ENCODE results near the gene NCAM1.

The NCAM1 gene

DNA sequence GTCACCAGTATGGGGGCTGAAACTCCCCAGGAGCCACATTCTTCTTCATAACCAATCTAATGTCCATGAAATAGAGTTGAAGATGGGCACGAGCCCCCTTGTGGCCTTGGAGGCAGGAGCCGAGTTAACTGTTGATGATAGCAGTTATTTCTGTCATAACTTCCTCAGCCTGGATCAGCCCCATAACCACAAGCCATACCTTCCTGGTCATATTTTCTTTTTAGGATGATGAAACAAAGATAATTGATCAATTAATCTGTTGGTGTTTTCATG, 288.2 kb downstream of the NCAM1 start:
- no peaks in the 10 kb centered on the region for H3K36me3 ChIP-seq (ENCODE audit: insufficient read depth, low read length)
- H3K9me3 ChIP-seq (ENCODE audit: low read length) = no peaks in the 10 kb centered on the region
- H3K27me3 ChIP-seq (ENCODE audit: control insufficient read depth in 1 of 2, insufficient read depth in 2 of 2, low read length in 2 of 2) = no peaks in the 10 kb centered on the region
- no peak overlapping the region for H3K4me3 ChIP-seq (ENCODE audit: low read depth in 1 of 2, low read length in 2 of 2)
- H3K9ac ChIP-seq (ENCODE audit: low read length) = no peak overlapping the region
- H3K4me1 ChIP-seq (ENCODE audit: insufficient read depth, low read length) = peaks cover 13% of the 10 kb centered on the region
- no peak overlapping the region for H3K27ac ChIP-seq (ENCODE audit: low read depth, low read length)

DNA sequence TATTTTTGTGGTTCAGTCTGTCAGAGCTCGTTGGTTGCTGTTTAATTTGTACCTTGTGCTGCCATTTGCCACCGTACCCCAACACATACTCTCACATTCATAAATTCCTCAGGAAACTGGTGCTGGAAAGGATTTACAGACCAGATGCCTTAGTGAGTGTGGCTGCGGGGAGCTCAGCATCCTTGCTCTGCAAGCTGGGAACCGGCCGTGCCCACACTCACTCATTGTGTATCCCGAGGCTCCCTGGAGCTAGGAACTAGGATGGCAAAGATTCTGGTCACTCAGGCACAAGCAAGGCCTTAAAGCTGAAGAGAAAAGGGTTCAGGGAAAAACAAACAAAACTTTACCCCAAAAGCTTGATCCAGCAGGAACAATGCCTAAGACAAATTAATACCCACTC, 288.6 kb downstream of the NCAM1 start:
- H3K27ac ChIP-seq (ENCODE audit: low read depth, low read length) = no peak overlapping the region
- no peaks in the 10 kb centered on the region for H3K27me3 ChIP-seq (ENCODE audit: control insufficient read depth in 1 of 2, insufficient read depth in 2 of 2, low read length in 2 of 2)
- no peaks in the 10 kb centered on the region for H3K9me3 ChIP-seq (ENCODE audit: low read length)
- peaks cover 13% of the 10 kb centered on the region for H3K4me1 ChIP-seq (ENCODE audit: insufficient read depth, low read length)
- H3K4me3 ChIP-seq (ENCODE audit: low read depth in 1 of 2, low read length in 2 of 2) = no peak overlapping the region
- H3K9ac ChIP-seq (ENCODE audit: low read length) = no peak overlapping the region
- H3K36me3 ChIP-seq (ENCODE audit: insufficient read depth, low read length) = no peaks in the 10 kb centered on the region

DNA sequence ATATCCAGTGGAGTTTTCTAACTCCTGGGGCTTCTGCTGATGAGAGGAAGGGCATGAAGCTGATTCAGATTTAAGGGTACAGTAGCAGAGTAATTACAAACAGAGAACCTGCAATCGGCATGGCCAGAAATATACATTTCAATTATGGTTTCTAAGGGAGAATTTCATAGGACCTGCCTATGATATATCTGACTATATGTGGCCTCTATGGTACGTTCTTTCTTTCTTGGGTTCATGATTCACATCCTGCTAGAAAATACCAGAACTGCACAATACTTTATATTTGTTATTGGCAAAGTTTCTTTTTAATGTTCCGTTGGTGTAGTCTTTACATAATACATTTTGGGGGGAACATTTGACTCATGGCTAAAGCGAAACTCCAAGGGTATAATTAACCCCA, 290.1 kb downstream of the NCAM1 start:
- no peak overlapping the region for H3K27ac ChIP-seq (ENCODE audit: low read depth, low read length)
- H3K9ac ChIP-seq (ENCODE audit: low read length) = no peak overlapping the region
- H3K27me3 ChIP-seq (ENCODE audit: control insufficient read depth in 1 of 2, insufficient read depth in 2 of 2, low read length in 2 of 2) = no peaks in the 10 kb centered on the region
- H3K36me3 ChIP-seq (ENCODE audit: insufficient read depth, low read length) = no peaks in the 10 kb centered on the region
- no peaks in the 10 kb centered on the region for H3K9me3 ChIP-seq (ENCODE audit: low read length)
- H3K4me1 ChIP-seq (ENCODE audit: insufficient read depth, low read length) = peaks cover 13% of the 10 kb centered on the region
- no peak overlapping the region for H3K4me3 ChIP-seq (ENCODE audit: low read depth in 1 of 2, low read length in 2 of 2)

DNA sequence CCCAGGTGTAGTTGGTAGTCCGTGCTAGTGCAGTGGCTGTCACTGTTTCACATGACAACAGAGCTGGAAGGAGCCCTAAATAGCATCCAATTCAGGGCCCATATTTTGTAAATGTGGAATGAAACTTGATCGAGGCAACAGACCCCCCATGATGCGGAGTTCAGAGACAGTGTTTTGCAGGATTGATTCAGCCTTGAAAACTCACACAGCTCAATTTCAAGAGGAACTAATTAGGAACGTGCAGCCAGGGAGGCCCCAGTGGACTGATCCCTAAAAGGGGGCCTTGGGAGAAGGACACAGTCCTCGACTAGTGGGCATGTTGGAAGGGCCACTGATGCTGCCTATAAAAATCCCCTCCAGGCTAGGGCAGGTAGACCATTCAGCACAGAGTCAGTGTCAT, 292.2 kb downstream of the NCAM1 start:
- Histone ChIP-seq H3K4me3 (ENCODE audit: low read depth in 1 of 2, low read length in 2 of 2) (no peak overlapping the region), H3K9me3 (ENCODE audit: low read length) (no peaks in the 10 kb centered on the region), H3K27me3 (ENCODE audit: control insufficient read depth in 1 of 2, insufficient read depth in 2 of 2, low read length in 2 of 2) (no peaks in the 10 kb centered on the region), H3K27ac (ENCODE audit: low read depth, low read length) (no peak overlapping the region), H3K9ac (ENCODE audit: low read length) (no peak overlapping the region), H3K36me3 (ENCODE audit: insufficient read depth, low read length) (no peaks in the 10 kb centered on the region), H3K4me1 (ENCODE audit: insufficient read depth, low read length) (peaks cover 5% of the 10 kb centered on the region)

DNA sequence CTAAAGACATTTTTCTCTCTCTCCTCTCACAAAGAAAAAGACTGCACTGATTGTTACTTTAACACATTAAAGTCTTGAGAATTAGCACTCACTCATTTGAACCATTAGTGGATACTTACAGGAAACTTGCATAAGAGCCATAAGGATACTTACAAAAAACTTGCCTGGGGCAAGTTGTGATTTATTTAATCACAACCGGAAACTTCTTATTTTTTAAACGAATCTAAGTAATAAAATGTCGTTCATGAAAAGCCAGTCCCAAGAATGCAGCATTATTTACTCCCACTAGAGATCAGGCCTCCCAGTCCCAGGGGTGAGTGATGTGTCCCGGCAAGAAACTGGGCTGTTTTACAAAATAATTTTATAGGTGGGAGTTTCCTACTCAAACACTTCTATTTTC, 293.9 kb downstream of the NCAM1 start:
- Histone ChIP-seq H3K27me3 (ENCODE audit: control insufficient read depth in 1 of 2, insufficient read depth in 2 of 2, low read length in 2 of 2) (no peaks in the 10 kb centered on the region), H3K9ac (ENCODE audit: low read length) (no peak overlapping the region), H3K36me3 (ENCODE audit: insufficient read depth, low read length) (peaks cover 2% of the 10 kb centered on the region), H3K4me3 (ENCODE audit: low read depth in 1 of 2, low read length in 2 of 2) (no peak overlapping the region), H3K27ac (ENCODE audit: low read depth, low read length) (no peak overlapping the region), H3K9me3 (ENCODE audit: low read length) (no peaks in the 10 kb centered on the region), H3K4me1 (ENCODE audit: insufficient read depth, low read length) (no peaks in the 10 kb centered on the region)

DNA sequence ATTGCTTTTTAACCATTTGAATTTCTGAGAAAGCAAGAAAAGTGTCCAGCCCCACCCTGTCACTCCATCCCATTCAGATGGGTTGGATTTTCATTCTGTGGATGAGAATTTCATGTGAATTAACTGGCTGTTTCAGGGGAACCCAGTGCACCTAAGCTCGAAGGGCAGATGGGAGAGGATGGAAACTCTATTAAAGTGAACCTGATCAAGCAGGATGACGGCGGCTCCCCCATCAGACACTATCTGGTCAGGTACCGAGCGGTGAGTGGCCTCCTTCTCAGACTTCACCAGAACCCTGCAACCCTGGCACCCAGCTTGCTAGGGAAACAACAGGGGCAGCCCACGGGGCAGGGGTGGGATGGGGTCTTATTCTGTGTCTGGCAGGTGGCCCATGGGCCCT, 294.5 kb downstream of the NCAM1 start:
- H3K9ac ChIP-seq (ENCODE audit: low read length) = no peak overlapping the region
- no peak overlapping the region for H3K4me3 ChIP-seq (ENCODE audit: low read depth in 1 of 2, low read length in 2 of 2)
- no peaks in the 10 kb centered on the region for H3K9me3 ChIP-seq (ENCODE audit: low read length)
- H3K36me3 ChIP-seq (ENCODE audit: insufficient read depth, low read length) = peaks cover 8% of the 10 kb centered on the region
- no peak overlapping the region for H3K27ac ChIP-seq (ENCODE audit: low read depth, low read length)
- no peaks in the 10 kb centered on the region for H3K27me3 ChIP-seq (ENCODE audit: control insufficient read depth in 1 of 2, insufficient read depth in 2 of 2, low read length in 2 of 2)
- no peaks in the 10 kb centered on the region for H3K4me1 ChIP-seq (ENCODE audit: insufficient read depth, low read length)

DNA sequence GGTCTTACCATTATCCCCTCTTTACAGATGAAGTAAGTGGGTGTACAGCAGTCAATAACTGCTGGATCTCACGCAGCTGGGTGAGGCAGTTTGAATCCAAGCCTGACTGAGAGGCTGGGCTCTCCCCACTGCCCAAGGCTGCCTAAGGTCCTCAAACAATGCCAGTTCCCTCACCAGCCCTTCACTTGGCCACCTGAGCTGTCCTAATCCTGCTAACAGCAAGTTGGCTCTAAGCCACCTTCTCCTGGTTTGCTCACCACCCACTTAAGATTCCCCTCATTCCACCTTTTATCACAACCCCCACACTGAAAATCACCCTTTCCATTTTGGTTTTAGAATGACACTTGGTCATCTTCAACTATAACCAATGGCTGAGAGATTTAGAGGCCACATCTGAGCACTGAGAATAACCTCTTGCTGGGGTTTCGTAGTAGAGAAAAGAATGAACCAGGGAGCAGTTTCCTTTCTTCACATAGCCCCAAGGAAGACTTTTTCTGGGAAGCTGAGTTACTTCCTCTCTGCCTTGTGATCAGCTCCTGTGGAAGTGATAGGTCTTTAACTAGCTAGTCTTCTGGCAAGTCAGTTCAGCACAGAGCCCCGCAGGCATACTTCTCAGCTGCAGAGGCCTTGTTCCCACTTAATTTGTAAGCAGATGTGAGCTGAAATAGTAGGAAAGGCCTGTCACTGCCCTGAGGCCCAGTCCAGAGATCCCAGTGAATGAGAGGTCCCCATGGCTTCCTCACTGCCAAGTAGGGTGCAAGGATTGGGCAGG, 295.4 kb downstream of the NCAM1 start:
- H3K27me3 ChIP-seq (ENCODE audit: control insufficient read depth in 1 of 2, insufficient read depth in 2 of 2, low read length in 2 of 2) = no peaks in the 10 kb centered on the region
- H3K9ac ChIP-seq (ENCODE audit: low read length) = no peak overlapping the region
- H3K36me3 ChIP-seq (ENCODE audit: insufficient read depth, low read length) = peaks cover 8% of the 10 kb centered on the region
- no peak overlapping the region for H3K4me3 ChIP-seq (ENCODE audit: low read depth in 1 of 2, low read length in 2 of 2)
- H3K4me1 ChIP-seq (ENCODE audit: insufficient read depth, low read length) = no peaks in the 10 kb centered on the region
- no peaks in the 10 kb centered on the region for H3K9me3 ChIP-seq (ENCODE audit: low read length)
- H3K27ac ChIP-seq (ENCODE audit: low read depth, low read length) = no peak overlapping the region

DNA sequence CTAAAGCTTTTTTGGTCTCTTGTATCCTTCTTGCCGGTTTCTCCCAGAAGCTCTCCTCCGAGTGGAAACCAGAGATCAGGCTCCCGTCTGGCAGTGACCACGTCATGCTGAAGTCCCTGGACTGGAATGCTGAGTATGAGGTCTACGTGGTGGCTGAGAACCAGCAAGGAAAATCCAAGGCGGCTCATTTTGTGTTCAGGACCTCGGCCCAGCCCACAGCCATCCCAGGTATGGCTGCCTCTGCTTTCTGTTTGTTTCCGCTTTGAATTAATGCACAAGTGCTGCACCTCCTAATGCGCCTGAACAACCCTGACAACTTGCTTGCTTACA, 298.8 kb downstream of the NCAM1 start:
- H3K4me3 ChIP-seq (ENCODE audit: low read depth in 1 of 2, low read length in 2 of 2) = no peak overlapping the region
- H3K27me3 ChIP-seq (ENCODE audit: control insufficient read depth in 1 of 2, insufficient read depth in 2 of 2, low read length in 2 of 2) = no peaks in the 10 kb centered on the region
- H3K4me1 ChIP-seq (ENCODE audit: insufficient read depth, low read length) = no peaks in the 10 kb centered on the region
- no peak overlapping the region for H3K27ac ChIP-seq (ENCODE audit: low read depth, low read length)
- H3K9ac ChIP-seq (ENCODE audit: low read length) = no peak overlapping the region
- H3K36me3 ChIP-seq (ENCODE audit: insufficient read depth, low read length) = peaks cover 8% of the 10 kb centered on the region
- no peaks in the 10 kb centered on the region for H3K9me3 ChIP-seq (ENCODE audit: low read length)

DNA sequence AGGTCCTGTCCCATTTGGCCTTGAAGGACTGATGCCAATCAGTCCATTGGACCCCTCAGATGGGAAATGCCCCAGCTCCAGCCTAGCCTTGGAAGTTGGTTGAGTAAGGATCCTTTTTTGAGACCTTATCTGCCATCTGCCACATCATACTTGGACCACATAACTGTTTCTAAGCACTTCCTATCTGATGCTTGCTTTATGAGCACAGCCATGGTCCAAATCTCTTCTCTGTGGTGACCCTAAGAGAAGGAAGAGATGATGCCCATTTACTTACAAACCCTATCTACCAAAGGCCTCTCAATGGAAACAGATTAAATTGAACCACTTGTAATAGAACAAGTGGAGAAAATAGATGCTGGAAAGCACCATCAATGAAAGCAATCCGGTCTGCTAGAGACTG, 299.3 kb downstream of the NCAM1 start:
- no peak overlapping the region for H3K27ac ChIP-seq (ENCODE audit: low read depth, low read length)
- no peaks in the 10 kb centered on the region for H3K4me1 ChIP-seq (ENCODE audit: insufficient read depth, low read length)
- H3K9me3 ChIP-seq (ENCODE audit: low read length) = no peaks in the 10 kb centered on the region
- no peak overlapping the region for H3K9ac ChIP-seq (ENCODE audit: low read length)
- H3K36me3 ChIP-seq (ENCODE audit: insufficient read depth, low read length) = peaks cover 8% of the 10 kb centered on the region
- no peak overlapping the region for H3K4me3 ChIP-seq (ENCODE audit: low read depth in 1 of 2, low read length in 2 of 2)
- no peaks in the 10 kb centered on the region for H3K27me3 ChIP-seq (ENCODE audit: control insufficient read depth in 1 of 2, insufficient read depth in 2 of 2, low read length in 2 of 2)

DNA sequence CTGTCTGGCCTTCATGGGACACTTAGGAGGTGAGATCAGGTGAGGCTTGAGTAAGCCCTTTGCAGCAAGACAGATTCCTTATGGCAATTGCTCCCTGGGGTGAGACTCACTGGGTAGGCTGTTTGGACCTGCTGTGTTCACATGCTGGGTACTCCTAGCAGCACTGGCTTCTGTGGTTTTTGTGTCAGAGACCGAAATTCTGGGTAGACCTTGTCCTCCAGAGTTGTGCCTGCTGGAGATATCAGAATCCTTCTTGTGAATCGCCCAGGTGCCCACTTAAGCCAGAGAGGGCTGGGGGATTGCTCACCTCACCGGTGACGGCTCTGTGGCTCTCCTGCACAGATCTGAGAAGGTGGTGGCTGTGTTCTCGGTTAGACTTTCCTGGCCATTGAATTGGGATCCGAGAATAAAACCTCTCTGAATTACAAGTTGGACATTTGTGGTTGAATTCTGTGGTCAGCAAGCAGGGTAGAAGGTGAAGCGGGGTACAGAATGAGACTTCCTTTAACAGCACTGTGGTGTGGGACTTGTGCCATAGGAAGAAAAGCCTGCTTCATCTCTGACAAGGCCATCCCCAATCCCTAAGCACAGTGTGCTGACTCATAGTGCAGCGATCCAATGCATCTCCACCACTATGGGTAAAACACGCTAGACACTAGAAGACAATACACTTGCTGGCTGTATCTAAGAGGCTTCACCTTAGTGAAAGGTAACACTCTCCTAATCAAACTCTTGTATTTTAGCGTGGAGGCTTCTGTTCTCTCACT, 300.7 kb downstream of the NCAM1 start:
- no peak overlapping the region for H3K27ac ChIP-seq (ENCODE audit: low read depth, low read length)
- no peak overlapping the region for H3K4me3 ChIP-seq (ENCODE audit: low read depth in 1 of 2, low read length in 2 of 2)
- no peaks in the 10 kb centered on the region for H3K4me1 ChIP-seq (ENCODE audit: insufficient read depth, low read length)
- no peaks in the 10 kb centered on the region for H3K27me3 ChIP-seq (ENCODE audit: control insufficient read depth in 1 of 2, insufficient read depth in 2 of 2, low read length in 2 of 2)
- H3K36me3 ChIP-seq (ENCODE audit: insufficient read depth, low read length) = peaks cover 8% of the 10 kb centered on the region
- no peak overlapping the region for H3K9ac ChIP-seq (ENCODE audit: low read length)
- no peaks in the 10 kb centered on the region for H3K9me3 ChIP-seq (ENCODE audit: low read length)

DNA sequence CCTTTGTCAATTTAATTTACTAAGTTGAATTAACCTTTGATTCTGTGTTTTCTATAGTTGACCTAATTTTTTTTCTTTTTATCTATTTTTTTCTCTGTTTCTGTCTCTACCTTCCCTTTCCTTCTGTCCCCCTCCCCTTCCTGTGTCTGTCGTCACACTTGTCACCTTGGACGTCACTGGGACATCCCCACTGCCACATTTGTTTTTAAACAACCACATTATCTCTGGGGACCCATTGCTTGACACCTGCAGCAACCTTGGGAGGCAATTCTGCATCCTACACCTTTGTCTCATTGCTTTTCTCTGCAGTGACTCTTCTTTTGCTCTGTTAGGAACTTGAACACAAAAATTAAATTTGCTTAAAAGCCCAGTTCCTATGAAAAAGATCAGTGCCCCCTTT, 301.4 kb downstream of the NCAM1 start:
- Histone ChIP-seq H3K9me3 (ENCODE audit: low read length) (no peaks in the 10 kb centered on the region), H3K4me3 (ENCODE audit: low read depth in 1 of 2, low read length in 2 of 2) (no peak overlapping the region), H3K9ac (ENCODE audit: low read length) (no peak overlapping the region), H3K36me3 (ENCODE audit: insufficient read depth, low read length) (peaks cover 8% of the 10 kb centered on the region), H3K4me1 (ENCODE audit: insufficient read depth, low read length) (no peaks in the 10 kb centered on the region), H3K27ac (ENCODE audit: low read depth, low read length) (no peak overlapping the region), H3K27me3 (ENCODE audit: control insufficient read depth in 1 of 2, insufficient read depth in 2 of 2, low read length in 2 of 2) (no peaks in the 10 kb centered on the region)

Measured in muscle layer of colon (tissue), 2 donors.